HUES48 (cell line): Measurements from ENCODE around the gene NR3C1.

ENCODE experiments used
- H3K27ac ChIP-seq: one replicate; pipeline ENCODE4 v1.7.0; 2013; ENCODE audit warnings: low read depth, low read length, inconsistent platforms
- H3K27me3 ChIP-seq: 2 replicates; pipeline ENCODE4 v1.6.1; 2013; ENCODE audit warnings: mild to moderate bottlenecking, low read length; ENCODE audit not compliant: control insufficient read depth, insufficient read depth
- H3K36me3 ChIP-seq: 2 replicates; pipeline ENCODE4 v1.6.1; 2013; ENCODE audit warnings: low read length; ENCODE audit not compliant: control insufficient read depth, insufficient read depth
- H3K4me1 ChIP-seq: 2 replicates; pipeline ENCODE4 v1.6.1; 2013; ENCODE audit warnings: mild to moderate bottlenecking, low read length; ENCODE audit not compliant: control insufficient read depth, insufficient read depth
- H3K4me3 ChIP-seq: 2 replicates; pipeline ENCODE4 v1.5.1; 2013; ENCODE audit warnings: mild to moderate bottlenecking, low read depth, low read length
- H3K9ac ChIP-seq: 2 replicates; pipeline ENCODE4 v1.6.1; 2013; ENCODE audit warnings: mild to moderate bottlenecking, low read depth, low read length, moderate library complexity
- H3K9me3 ChIP-seq: 2 replicates; pipeline ENCODE4 v1.6.1; 2013; ENCODE audit warnings: low read length; ENCODE audit not compliant: control insufficient read depth, insufficient read depth

The NR3C1 gene

GRCh38 chr5:143251190-143251589 lies 152.3 kb downstream of the NR3C1 start:
- Histone ChIP-seq H3K4me3 (no peak overlapping the region), H3K27ac (no peak overlapping the region), H3K4me1 (no peaks in the 10 kb centered on the region), H3K9me3 (no peaks in the 10 kb centered on the region), H3K9ac (no peak overlapping the region), H3K36me3 (no peaks in the 10 kb centered on the region), H3K27me3 (no peaks in the 10 kb centered on the region)

DNA sequence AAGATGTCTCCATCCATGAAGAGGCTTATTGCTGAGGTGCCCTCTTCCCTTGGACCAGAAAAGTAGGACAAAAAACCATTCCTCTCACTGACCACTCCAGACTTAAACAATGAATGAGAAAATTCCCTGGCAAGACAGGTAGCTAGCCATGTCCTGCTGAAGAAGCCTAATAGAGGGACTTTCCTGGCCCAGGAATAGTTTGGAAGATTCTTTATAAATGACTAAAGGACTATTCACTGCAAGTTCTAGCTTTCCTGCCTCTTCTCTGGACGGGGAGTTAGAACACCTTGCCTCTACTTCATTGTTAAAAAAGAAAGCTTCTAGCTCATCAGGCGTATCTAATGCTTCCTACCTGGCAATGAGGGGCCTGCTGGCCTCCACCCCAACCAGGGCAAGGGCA lies 153.6 kb downstream of the NR3C1 start:
- Histone ChIP-seq H3K9ac (no peak overlapping the region), H3K27ac (no peak overlapping the region), H3K4me1 (no peaks in the 10 kb centered on the region)

GRCh38 chr5:143248822-143249579 lies 154.5 kb downstream of the NR3C1 start:
- Histone ChIP-seq H3K9me3 (no peaks in the 10 kb centered on the region), H3K9ac (no peak overlapping the region), H3K27me3 (no peaks in the 10 kb centered on the region), H3K36me3 (no peaks in the 10 kb centered on the region), H3K4me1 (no peaks in the 10 kb centered on the region), H3K4me3 (no peak overlapping the region), H3K27ac (no peak overlapping the region)

More for the DNA sequence above, 153.6 kb downstream of the NR3C1 start:
- Histone ChIP-seq H3K36me3 (no peaks in the 10 kb centered on the region), H3K4me3 (no peak overlapping the region), H3K9me3 (no peaks in the 10 kb centered on the region), H3K27me3 (no peaks in the 10 kb centered on the region)

DNA sequence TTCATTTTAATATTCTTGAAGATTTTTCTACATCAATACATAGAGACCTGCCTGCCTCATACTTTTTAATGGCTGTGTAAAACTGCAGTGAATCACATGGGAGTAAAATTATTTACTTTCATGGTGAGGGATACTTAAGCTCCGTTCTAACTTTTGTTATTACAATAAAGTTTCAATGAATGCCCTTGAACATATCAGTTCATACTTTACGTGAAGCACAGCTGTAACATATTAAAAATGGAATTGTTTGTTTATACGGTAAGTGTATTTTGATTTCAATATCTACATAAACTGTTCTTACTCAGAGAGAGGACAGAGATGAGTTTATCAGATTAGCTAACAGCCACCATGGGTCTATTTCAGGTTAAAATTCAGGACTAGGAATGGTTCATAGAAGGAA lies 155.1 kb downstream of the NR3C1 start:
- H3K27ac ChIP-seq = no peak overlapping the region
- H3K4me1 ChIP-seq = no peaks in the 10 kb centered on the region

DNA sequence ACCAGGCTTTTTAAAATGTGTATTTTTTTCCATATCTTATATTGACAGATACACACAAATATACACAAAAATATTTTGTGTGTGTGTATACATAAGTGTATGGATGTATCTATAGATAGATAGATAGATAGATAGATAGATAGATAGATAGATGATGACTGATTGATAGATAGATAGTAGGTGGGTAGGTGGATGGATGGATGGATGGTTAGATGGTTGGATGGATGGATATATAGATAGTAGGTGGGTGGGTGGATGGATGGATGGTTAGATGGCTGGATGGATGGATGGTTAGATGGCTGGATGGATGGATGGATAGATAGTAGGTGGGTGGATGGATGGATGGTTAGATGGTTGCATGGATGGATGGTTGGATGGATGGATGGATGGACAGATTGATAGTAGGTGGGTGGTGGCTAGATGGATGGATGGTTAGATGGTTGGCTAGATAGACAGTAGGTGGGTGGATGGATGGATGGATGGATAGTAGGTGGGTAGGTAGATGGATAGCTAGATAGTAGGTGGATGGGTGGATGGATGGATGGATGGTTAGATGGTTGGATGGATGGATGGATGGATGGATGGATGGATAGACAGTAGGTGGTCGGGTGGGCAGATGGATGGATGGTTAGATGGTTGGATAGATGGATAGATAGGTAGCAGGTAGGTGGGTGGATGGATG lies 156.2 kb downstream of the NR3C1 start:
- no peaks in the 10 kb centered on the region for H3K4me1 ChIP-seq

More for the DNA sequence above, 155.1 kb downstream of the NR3C1 start:
- no peak overlapping the region for H3K4me3 ChIP-seq
- no peaks in the 10 kb centered on the region for H3K9me3 ChIP-seq
- H3K36me3 ChIP-seq = no peaks in the 10 kb centered on the region
- no peaks in the 10 kb centered on the region for H3K27me3 ChIP-seq
- no peak overlapping the region for H3K9ac ChIP-seq

GRCh38 chr5:143245929-143246561 lies 157.4 kb downstream of the NR3C1 start:
- H3K9ac ChIP-seq = no peak overlapping the region
- H3K4me1 ChIP-seq = no peaks in the 10 kb centered on the region
- H3K4me3 ChIP-seq = no peak overlapping the region
- H3K9me3 ChIP-seq = no peaks in the 10 kb centered on the region
- H3K36me3 ChIP-seq = no peaks in the 10 kb centered on the region
- no peak overlapping the region for H3K27ac ChIP-seq
- H3K27me3 ChIP-seq = no peaks in the 10 kb centered on the region

More for the DNA sequence above, 156.2 kb downstream of the NR3C1 start:
- Histone ChIP-seq H3K27ac (no peak overlapping the region), H3K27me3 (no peaks in the 10 kb centered on the region), H3K9me3 (no peaks in the 10 kb centered on the region), H3K4me3 (no peak overlapping the region), H3K36me3 (no peaks in the 10 kb centered on the region), H3K9ac (no peak overlapping the region)

- Histone ChIP-seq H3K4me1 (no peaks in the 10 kb centered on the region), H3K9me3 (no peaks in the 10 kb centered on the region), H3K4me3 (no peak overlapping the region), H3K9ac (no peak overlapping the region), H3K36me3 (no peaks in the 10 kb centered on the region), H3K27me3 (no peaks in the 10 kb centered on the region), H3K27ac (no peak overlapping the region)
Observed at GRCh38 chr5:143244990-143245389, 158.5 kb downstream of the NR3C1 start.

DNA sequence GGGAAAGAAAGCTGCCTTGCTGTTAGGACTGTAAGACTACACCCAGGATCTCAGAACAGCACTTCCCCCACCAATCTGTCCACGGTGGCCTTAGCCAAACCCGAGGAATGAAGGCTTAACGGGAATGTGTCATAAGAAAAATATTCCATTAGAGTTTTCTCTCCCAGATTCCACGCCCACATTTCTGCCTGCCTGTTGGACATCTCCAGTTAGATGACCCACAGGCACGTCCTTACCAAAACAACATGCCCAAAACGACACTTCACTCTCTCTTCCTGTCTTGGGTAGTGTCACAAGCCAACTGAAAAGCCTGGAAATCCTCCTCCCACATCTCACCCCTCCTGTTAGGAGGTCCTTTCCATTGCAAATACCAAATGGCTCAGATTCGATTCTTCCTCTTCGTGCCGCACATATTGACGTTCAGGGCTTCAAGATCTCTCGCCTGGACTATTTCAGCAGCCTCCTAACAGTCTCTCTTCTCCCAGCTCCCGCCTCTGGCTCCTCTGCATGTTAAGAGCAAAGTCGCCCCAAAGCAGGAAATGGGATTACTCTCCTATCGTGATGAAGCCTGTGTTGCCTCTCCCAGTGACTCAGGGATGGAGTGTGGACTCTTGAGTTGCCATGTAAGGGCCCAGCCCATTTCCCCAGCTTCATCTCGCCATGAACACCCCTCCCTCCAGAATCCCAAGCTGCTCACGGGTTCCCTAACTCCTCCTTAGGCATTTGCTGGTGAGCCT lies 159.3 kb downstream of the NR3C1 start:
- H3K4me3 ChIP-seq = no peak overlapping the region
- H3K36me3 ChIP-seq = no peaks in the 10 kb centered on the region
- H3K4me1 ChIP-seq = no peaks in the 10 kb centered on the region
- H3K27me3 ChIP-seq = no peaks in the 10 kb centered on the region
- no peak overlapping the region for H3K9ac ChIP-seq
- H3K9me3 ChIP-seq = no peaks in the 10 kb centered on the region
- H3K27ac ChIP-seq = no peak overlapping the region

DNA sequence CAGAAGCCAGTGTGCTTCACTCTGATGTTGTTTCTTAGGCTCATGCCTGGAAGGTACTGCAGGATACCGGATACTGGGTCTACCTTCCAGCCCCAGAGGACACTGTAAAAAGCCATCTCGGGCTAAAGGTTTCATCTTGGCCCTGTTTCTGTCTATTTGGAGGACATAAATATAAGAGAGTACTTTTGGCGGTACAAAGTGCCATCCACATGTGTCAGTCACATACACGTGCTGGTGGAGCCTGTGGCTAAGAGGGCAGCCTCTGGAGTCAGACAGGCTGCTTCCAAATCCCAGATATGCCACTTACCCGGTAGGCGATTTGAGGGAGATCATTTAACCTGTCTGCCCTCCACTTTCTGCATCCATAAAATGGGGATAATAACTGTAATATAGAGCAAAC lies 160.4 kb downstream of the NR3C1 start:
- Histone ChIP-seq H3K27ac (no peak overlapping the region), H3K27me3 (no peaks in the 10 kb centered on the region), H3K4me1 (no peaks in the 10 kb centered on the region), H3K4me3 (no peak overlapping the region), H3K9ac (no peak overlapping the region), H3K36me3 (no peaks in the 10 kb centered on the region), H3K9me3 (no peaks in the 10 kb centered on the region)

- Histone ChIP-seq H3K4me3 (no peak overlapping the region), H3K9ac (no peak overlapping the region), H3K36me3 (no peaks in the 10 kb centered on the region), H3K27me3 (no peaks in the 10 kb centered on the region), H3K9me3 (no peaks in the 10 kb centered on the region), H3K4me1 (no peaks in the 10 kb centered on the region), H3K27ac (no peak overlapping the region)
Observed at GRCh38 chr5:143241892-143242291, 161.6 kb downstream of the NR3C1 start.
